HCT116 (cell line): ENCODE data around the gene TSC2.

Experiments used
- CTCF ChIP-seq, 3 experiments: fragments of 200-600 bp in 1 of 3; sonication (generic) in 1 of 3; IDR thresholded peaks in 2 of 3; conservative IDR thresholded peaks in 1 of 3; 2 replicates each; pipeline ENCODE4 v1.5.1; 2012 to 2017; ENCODE audit warnings: low read depth in 2 of 3, low read length in 2 of 3, antibody characterized with exemption in 1 of 3, borderline replicate concordance in 1 of 3, control low read depth in 1 of 3, mild to moderate bottlenecking in 1 of 3, mixed read lengths in 1 of 3, mixed run types in 1 of 3, moderate library complexity in 1 of 3; ENCODE audit not compliant: insufficient read depth in 1 of 3
- POLR2A ChIP-seq: IDR thresholded peaks from 2 replicates; pipeline ENCODE4 v1.7.0; 2011; ENCODE audit warnings: borderline replicate concordance; ENCODE audit not compliant: insufficient read depth, insufficient read length; ENCODE audit errors: extremely low read depth
- TF ChIP-seq, protein P1 (sequence below): IDR thresholded peaks from 2 replicates; pipeline ENCODE4 v1.6.1; 2012; ENCODE audit warnings: low read depth

DNA sequence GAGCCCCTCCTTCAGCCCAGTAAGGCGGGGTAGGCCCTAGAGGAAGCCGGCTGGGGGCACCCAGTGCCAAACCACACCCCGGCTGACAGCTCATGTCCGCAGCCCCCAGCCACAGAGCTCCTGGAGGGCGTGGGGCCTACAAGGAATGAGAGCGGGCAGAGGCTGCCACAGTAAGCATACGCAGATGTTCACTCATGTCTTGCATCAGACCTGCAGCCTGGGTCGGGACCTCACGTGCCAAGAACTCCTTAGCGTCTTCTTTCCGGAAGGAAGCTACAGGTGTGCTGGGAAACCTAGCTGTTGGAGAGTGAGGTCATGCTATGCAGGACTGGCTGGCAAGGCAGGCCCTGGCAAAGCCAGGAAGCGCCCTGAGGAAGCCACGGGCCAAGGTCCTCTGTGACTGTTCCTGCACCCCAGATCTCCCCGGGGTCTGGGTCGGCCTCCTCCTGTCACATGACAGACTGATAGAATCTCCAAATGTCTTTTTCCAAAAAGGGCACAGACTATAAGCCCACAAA is 39.7 kb upstream of the TSC2 start:
- TF ChIP-seq, protein P1, sequence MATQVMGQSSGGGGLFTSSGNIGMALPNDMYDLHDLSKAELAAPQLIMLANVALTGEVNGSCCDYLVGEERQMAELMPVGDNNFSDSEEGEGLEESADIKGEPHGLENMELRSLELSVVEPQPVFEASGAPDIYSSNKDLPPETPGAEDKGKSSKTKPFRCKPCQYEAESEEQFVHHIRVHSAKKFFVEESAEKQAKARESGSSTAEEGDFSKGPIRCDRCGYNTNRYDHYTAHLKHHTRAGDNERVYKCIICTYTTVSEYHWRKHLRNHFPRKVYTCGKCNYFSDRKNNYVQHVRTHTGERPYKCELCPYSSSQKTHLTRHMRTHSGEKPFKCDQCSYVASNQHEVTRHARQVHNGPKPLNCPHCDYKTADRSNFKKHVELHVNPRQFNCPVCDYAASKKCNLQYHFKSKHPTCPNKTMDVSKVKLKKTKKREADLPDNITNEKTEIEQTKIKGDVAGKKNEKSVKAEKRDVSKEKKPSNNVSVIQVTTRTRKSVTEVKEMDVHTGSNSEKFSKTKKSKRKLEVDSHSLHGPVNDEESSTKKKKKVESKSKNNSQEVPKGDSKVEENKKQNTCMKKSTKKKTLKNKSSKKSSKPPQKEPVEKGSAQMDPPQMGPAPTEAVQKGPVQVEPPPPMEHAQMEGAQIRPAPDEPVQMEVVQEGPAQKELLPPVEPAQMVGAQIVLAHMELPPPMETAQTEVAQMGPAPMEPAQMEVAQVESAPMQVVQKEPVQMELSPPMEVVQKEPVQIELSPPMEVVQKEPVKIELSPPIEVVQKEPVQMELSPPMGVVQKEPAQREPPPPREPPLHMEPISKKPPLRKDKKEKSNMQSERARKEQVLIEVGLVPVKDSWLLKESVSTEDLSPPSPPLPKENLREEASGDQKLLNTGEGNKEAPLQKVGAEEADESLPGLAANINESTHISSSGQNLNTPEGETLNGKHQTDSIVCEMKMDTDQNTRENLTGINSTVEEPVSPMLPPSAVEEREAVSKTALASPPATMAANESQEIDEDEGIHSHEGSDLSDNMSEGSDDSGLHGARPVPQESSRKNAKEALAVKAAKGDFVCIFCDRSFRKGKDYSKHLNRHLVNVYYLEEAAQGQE = no peak
- TF ChIP-seq CTCF (IDR thresholded peaks at IDR 0.05 in 2 of 3, conservative IDR thresholded peaks at IDR 0.05 in 1 of 3; ENCODE audit: borderline replicate concordance in 1 of 3, insufficient read depth in 1 of 3, low read depth in 2 of 3, low read length in 2 of 3) = no peak
- no peak for TF ChIP-seq POLR2A
